ENCODE data around the gene KCNJ3. TPM values are rescaled to one million over a fixed set of nuclear protein-coding genes. Genes with fewer than 3 reads are reported as not detected.
A peak's percentile ranks its signal among the peaks of the same experiment; 100 is the strongest.
"Not testable (repeated sequence)": the region's sequence is repeated elsewhere in the genome, so short reads cannot be mapped to it uniquely, and the experiment has no call there.

The KCNJ3 gene
- total RNA-seq, 1 experiment from 2014 or later, result not detected

GRCh38 chr2:154844513-154844912 lies 146.0 kb downstream of the KCNJ3 start:
- no peak for DNase-seq (ENCODE audit: low read depth)

GRCh38 chr2:154846842-154847241 lies 148.3 kb downstream of the KCNJ3 start:
- DNase-seq (ENCODE audit: low read depth), result no peak

GRCh38 chr2:154849482-154849881 lies 151.0 kb downstream of the KCNJ3 start:
- no peak for DNase-seq (ENCODE audit: low read depth)

- DNase-seq (ENCODE audit: low read depth), result no peak
Measured at GRCh38 chr2:154850532-154850931, 152.0 kb downstream of the KCNJ3 start.

GRCh38 chr2:154855138-154855537 lies 156.6 kb downstream of the KCNJ3 start:
- peak; percentile 2 for DNase-seq (ENCODE audit: low read depth)

- DNase-seq (ENCODE audit: low read depth), result not testable (repeated sequence)
Measured at GRCh38 chr2:154867151-154867550, 168.7 kb downstream of the KCNJ3 start.

- DNase-seq (ENCODE audit: low read depth), result no peak
Measured at GRCh38 chr2:154875999-154876398, 177.5 kb downstream of the KCNJ3 start.

- no peak for DNase-seq (ENCODE audit: low read depth)
Measured at GRCh38 chr2:154882725-154883124, 184.2 kb downstream of the KCNJ3 start.

GRCh38 chr2:154886316-154886715 lies 187.8 kb downstream of the KCNJ3 start:
- DNase-seq (ENCODE audit: low read depth), result no peak

- DNase-seq (ENCODE audit: low read depth), result no peak
Measured at GRCh38 chr2:154898269-154898668, 199.8 kb downstream of the KCNJ3 start.

- no peak for DNase-seq (ENCODE audit: low read depth)
Measured at GRCh38 chr2:154901063-154901462, 202.6 kb downstream of the KCNJ3 start.
